SU-DHL-6 (cell line): ENCODE results near the gene LARP1B.

ENCODE experiments used
- CTCF ChIP-seq: fragments of 200-600 bp; sonication (generic); IDR thresholded peaks from one replicate; pipeline ENCODE4 v1.5.1; 2017; ENCODE audit warnings: antibody characterized with exemption, mild to moderate bottlenecking, low read length, moderate library complexity; ENCODE audit not compliant: insufficient read depth, poor library complexity, severe bottlenecking
- EZH2phosphoT487 ChIP-seq: fragments of 200-600 bp; sonication (generic), shearing (Covaris generic); conservative IDR thresholded peaks from 2 replicates; pipeline ENCODE4 v1.6.1; 2018; ENCODE audit warnings: mild to moderate bottlenecking, antibody characterized with exemption, low read length, moderate library complexity, mixed read lengths

- TF ChIP-seq CTCF = no peak
- no peak for TF ChIP-seq EZH2phosphoT487
Observed at GRCh38 chr4:128225148-128225547, 164.0 kb downstream of the LARP1B start.
